ELR (cell line): ENCODE measurements around the gene RHBDL3.
"Not testable (repeated sequence)": the region's sequence is repeated elsewhere in the genome, so short reads cannot be mapped to it uniquely, and the experiment has no call there.

Source experiments
- DNase-seq: peaks from one replicate; pipeline ENCODE4 v3.0.0-alpha.2; 2015; ENCODE audit warnings: low read depth

RHBDL3 gene, protein sequence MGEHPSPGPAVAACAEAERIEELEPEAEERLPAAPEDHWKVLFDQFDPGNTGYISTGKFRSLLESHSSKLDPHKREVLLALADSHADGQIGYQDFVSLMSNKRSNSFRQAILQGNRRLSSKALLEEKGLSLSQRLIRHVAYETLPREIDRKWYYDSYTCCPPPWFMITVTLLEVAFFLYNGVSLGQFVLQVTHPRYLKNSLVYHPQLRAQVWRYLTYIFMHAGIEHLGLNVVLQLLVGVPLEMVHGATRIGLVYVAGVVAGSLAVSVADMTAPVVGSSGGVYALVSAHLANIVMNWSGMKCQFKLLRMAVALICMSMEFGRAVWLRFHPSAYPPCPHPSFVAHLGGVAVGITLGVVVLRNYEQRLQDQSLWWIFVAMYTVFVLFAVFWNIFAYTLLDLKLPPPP

DNA sequence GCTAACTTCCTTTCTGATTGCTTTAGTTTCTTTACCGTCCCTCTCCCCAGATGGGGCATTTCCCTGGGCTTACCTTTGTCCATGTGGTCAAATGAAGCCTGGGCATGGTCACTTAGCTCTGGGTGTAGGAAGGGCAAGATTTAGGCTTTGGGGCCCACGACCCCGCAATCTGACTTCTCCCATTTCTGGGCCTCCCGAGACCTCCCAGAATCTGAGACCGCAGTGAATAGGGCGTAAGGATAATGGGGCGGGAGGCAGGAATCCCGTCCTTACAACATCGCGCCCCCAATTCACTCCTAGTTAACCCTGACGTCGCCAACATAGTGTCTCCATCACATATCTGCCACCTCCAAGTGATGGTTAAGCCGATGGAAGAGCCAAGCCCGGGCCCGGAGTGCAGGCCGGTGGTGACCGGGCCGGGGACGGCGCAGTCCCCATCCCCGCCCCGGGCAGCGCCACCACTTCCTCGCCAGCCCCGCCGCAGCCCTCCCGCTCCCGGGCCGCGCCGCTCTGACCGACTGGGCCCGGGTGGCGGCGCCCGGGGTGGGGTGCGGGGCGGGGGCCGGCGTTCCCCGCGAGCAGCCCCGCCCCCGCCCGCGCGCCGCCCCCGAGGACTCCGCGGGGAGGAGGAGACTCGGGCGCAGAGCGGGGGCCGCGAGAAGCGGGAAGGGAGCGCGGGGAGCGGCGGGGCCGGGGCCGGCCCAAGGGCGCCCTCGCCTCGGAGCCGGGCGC is at the start of gene RHBDL3:
Gene RHBDL3, plus strand, starts transcription at position 641 of the 732 bp plus-strand sequence. CDS start 358 bp downstream, outside the sequence.
- DNase-seq: peak; percentile 21

DNA sequence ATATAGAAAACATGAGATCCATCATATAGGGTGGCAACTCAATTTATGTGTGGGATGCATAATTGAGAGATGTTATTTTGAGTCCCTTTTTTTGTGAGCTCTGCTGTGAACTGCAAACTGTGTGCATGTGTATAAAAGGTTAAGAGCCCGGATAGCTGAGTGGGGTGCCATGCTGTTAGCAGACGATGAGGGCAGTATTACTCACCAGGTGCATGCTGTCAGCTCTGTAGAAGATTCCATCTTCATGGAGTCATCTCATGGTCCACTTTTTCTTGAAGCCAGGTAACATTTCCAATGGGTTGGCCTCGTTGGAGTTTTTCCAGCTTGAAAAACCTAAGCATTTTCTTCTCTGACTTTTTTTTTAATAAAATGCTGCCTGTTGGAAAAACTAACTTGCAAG is 43.0 kb upstream of the RHBDL3 start:
- DNase-seq: peak; percentile 67

DNA sequence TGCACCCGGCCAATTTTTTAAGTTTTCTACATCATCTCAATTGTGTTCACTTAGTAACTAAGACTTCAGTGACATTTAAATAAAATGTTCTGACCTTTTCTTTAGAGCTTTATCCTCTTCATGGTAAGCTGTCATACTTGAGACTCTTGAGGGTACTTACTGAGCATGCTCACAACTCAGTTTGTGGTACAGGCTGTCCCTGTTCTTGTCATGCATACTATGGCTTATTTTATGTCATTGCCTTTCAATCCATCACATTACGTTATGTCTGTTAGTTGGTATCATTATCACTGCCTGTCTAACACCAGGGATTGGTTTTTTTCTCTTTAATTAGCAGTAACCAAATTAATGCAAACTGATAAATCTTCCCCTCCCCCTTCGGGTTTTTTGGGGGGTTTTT is 41.9 kb upstream of the RHBDL3 start:
- no peak for DNase-seq

DNA sequence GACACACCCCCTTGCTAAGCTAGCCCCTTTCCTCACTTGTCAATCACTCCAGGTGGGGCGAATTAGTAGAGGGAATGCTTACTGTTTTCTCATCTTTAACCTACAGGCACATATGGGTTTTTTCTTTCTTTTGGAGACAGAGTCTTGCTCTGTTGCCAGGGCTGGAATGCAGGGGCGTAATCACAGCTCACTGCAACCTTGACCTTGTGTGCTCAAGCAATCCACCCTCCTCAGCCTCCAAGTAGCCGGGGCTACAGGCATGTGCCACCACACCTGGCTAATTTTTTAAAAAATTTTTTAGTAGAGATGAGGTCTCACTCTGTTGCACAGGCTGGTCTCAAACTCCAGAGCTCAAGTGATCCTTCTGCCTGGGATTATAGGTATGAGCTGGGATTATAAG is 38.7 kb upstream of the RHBDL3 start:
- DNase-seq: no peak

DNA sequence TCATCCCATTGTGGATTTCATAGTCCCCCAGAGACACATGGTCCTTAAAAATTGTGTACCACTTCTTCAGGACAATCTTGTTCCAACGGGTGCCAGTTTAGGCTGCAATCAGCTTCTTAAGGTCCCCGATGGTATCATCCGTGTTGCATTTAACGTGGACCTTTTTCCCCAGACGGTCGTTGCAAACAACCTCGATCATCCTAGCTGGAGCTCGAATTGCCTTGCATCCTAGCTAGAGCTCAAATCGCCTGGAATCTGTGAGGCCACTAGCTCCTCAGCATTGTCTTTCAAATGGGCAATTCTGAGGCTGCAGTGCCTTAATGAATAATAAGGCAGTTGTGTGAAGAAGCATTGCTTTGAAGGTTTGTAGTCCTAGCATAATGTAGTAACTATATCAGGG is 37.7 kb upstream of the RHBDL3 start:
- no peak for DNase-seq

DNA sequence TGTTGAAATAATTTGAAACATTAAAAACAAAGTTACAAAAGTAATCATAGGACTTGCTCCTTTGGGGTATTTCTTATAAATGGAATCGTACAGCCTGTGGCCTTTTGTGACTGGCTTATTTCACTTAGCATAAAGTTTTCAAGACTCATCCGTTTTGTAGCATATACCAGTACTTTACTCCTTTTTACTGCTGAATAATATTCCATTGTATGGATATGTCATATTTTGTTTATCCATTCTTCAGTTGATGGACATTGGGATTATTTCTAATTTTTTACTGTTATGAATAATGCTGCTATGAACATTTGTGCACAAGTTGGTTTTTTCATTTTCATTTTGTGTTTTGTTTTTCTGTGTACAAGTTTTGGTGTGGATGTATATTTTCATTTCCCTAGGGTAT is 30.0 kb upstream of the RHBDL3 start:
- DNase-seq: no peak

DNA sequence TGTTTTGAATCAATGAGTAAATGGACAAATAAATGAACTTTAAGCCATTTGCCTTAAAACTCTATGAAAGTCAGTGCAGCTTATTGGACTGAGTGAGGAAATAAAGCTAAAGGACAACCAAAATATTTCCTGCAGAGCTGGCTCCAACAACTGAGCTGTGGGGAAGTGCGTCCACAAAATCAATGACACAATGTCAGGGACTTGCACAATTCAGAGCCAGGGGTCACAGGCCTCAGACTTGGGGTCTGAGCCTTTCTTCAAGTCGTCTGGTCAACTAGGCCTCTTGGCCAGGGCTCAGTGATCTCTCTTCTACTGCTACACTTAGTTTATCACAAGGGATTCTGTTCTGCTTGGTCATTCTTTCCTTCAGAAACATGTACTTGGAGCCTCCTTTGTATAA is 26.2 kb upstream of the RHBDL3 start:
- no peak for DNase-seq

DNA sequence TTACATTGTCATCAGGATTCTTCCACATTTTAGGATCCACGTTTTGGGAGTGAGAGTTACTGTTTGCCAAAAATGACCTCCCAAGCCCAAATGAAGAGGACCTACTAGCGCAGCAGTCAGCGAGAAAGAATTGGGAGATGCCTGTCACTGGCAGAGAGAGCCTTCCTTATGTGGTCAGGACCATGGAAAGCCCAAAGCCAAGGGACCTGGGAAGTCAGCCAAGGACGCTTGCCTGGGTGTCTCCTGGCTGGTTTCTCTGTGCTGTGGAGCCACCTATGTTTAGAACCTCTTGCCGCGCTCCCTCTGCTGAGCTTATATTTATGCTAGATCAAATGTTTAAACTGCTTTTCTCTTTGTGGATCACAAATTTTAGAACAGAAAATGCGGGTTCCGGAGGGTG is 24.9 kb upstream of the RHBDL3 start:
- no peak for DNase-seq

DNA sequence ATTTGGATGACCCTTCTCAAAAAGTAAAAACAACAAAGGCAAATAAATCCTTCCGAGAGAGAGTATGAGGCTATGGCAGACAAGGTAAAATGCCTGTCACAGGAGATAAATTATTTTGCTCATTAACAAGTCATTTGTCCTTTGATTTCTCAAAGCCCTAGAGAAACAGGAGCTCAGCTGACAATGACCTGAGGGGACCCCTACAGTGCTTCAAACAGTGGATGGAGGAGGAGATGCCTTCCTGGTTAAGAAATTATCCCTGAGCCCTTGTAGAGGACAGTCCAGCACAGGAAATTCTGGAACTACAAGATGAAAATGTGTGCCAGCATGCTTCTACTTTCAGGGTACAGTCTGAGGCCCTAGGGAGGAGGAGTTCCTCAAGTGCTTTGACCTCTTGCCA is 24.0 kb upstream of the RHBDL3 start:
- no peak for DNase-seq

DNA sequence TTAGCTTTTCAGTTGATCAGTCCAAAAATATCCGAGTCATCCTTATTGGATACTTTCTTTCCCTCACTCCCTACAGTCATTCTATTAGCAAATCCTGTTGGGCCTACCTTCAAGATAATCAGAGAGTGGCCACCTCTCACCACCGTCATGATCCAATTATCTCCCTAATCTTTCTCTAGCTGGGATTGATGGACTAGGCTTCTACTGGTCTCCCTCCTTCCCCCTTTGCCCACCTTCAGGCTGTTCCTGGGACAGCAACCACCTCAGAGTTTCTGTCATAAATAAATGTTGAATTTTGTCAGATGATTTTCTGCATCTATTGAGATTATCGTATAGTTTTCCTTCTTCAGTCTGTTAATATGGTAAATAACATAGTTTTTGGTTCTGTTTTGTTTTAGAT is 16.2 kb upstream of the RHBDL3 start:
- no peak for DNase-seq

DNA sequence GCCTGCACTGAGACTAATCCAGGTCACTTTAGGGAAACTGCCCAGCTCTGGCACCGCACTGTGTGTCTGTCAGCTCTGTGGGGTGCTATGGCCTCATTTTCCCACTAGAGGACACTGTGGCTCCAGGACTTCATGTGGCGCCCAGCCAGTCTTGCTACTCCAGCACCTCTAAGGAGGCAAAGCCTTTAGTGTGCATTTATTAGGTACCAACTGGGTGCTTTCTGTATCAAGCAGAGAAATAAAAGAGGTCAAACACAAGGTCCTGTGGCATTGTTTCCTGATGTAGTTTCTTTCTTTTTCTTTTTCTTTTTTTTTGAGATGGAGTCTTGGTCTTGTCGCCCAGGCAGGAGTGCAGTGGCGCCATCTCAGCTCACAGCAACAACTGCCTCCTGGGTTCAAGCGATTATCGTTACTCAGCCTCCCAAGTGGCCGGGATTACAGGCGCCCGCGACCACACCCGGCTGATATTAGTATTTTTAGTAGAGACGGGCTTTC is 12.5 kb upstream of the RHBDL3 start:
- peak; percentile 84 for DNase-seq

DNA sequence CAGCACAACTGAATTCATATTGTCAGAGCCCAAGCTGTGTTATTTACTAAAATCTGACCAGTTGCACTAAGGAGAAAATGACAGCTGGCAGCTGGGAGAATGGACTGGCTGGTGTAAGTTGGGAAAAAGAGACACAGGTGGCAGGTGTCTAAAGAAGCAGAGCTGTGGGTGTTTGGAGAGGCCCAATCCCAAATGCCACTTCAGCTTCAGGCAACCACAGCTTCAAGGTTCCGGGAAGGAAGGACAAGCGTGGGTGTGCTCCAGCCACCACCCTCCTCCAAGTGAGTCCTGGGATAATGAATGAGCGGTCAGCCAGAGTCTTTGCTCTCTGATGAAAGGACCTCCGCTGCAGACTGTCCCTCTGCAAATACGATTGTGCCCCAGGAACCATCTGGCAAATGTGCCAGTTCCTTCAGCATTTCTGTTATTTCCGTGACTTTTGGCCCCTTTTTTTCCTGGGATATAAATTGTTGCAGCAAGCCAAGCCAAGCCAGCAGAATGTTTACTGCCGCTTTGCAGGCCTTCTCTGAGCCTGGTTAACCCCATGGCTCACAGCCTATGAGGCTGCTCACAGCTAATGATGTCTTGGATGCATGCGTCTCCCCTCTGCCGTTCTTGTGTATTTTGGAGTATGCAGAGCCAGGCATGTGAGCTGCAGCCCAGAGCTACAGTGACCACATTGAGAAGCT is 9.5 kb upstream of the RHBDL3 start:
- DNase-seq: no peak

DNA sequence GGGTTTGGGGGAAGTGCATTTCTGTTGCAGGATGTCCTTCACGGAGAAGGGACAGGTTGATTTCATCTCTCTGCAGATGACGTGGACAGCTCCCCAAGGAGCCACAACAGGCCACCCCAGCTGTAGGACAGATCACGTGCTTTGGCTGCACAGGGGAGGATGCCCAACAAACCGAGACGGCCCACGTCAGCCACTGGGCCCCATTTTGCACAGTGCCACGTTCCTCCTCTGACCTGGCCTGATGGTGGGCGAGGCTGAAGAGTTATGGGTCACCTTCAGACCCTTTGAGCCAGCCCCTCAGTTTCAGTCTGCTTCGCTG is 9.0 kb upstream of the RHBDL3 start:
- DNase-seq: no peak

DNA sequence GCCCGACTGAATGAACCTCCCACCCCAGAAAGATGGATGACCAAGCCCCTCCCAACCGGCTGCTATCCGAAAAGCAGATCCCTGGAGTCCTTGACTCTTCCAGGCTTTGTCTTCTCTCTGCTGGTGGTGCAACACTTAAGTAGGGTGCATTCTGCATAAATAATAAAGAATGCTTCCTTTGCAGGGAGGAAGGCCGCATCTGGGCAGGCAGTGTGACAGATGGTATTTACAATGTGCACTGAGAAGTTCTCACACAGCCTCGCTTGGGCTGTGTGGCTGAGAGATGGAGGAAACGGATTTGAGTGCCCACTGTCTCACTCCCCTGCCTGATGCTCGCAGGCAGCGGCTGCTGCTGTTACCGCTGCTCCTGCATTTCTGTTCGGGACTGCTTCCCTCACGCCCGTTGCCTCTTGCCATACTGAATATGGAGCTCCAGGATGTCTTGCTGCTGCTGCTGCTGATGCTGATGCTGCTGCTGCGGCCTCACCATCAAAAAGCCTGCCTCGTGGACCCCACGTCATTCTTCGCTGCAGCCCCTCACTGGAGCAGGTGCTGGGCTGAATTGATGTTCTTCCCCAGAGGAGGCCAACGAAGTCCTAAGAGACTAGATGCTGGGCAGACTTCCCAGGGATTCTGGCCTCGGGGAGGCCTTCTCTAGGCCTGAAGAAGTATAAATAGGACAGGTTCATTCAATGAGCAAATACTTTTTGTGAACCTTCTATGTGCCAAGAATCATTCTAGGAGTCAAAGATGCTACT is 7.1 kb upstream of the RHBDL3 start:
- DNase-seq: no peak

DNA sequence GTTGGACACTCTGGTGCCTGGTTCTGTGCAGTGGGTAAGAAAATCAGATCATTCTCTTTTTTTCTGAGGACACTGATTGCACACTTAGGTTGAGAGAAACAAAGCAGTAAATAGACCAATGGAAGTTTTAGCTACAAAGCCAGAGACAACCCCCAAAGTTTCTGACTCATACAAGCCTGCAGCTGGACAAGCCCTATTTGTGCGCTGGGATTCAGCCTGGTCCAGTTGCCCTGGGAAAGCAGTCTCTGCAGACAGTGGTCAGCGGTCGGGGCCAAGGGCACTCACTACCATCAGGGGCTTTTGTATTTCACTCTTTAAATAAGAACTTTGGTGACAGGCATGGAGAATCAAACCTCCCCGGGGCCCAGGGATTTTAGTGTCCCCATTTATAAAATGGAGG is 6.0 kb upstream of the RHBDL3 start:
- peak; percentile 60 for DNase-seq

DNA sequence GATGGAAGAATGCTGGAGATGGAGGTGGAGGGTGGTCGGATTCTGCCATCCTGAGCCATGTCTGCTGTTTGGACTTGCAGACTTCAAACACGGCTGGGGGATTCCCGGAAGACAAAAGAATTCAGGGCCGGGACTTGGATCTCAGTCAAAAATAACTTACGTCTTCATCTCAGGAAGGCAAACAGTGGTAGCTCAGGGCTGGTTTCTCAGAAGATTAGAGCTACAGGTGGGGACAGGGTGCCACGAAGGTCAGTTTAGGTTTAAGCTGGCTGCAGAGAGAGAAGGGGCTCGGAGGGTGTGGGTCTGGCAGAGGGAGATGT is 4.3 kb upstream of the RHBDL3 start:
- DNase-seq: no peak

DNA sequence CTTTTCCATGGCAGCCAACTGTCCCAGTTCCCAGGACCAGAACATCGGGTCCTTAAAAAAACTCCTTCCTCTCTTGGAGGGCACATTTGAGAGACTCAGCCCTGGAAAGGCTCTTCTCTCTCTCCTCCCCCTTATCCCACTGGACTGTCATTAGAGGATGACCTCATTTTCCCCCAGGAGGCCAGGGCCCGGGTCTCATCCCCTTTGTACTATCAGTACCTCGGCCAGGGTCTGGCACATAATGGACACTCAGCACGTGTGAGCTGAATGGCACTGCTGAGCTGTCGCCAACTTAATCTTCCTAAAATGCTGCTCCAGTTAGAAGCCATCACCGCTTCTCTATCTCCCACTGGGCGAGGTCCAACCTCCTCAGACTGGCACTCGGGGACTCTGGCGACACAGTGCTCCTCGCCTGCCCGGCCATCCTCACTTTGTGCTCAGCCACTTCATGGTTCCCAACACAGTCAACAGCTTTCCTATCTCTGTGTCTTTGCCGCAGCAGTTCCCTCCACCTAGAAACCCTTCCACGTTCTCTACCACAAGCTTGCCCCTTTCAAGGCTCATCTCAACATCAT is 3.6 kb upstream of the RHBDL3 start:
- DNase-seq: no peak

DNA sequence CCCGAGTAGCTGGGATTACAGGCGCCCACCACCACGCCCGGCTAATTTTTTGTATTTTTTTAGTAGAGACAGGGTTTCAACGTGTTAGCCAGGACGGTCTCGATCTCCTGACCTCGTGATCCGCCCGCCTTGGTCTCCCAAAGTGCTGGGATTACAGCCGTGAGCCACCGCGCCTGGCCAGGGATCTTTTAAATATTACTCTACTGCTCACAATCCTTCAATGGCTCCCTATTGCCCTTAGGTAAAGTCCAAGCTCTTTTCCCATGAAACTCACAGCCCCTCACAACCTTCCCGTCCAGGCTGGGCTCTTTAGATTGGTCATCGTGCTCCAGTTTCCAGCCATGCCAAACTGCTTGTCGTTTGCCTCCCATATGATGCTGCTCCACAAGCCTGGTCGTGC is 2.1 kb upstream of the RHBDL3 start:
- DNase-seq: not testable (repeated sequence)

DNA sequence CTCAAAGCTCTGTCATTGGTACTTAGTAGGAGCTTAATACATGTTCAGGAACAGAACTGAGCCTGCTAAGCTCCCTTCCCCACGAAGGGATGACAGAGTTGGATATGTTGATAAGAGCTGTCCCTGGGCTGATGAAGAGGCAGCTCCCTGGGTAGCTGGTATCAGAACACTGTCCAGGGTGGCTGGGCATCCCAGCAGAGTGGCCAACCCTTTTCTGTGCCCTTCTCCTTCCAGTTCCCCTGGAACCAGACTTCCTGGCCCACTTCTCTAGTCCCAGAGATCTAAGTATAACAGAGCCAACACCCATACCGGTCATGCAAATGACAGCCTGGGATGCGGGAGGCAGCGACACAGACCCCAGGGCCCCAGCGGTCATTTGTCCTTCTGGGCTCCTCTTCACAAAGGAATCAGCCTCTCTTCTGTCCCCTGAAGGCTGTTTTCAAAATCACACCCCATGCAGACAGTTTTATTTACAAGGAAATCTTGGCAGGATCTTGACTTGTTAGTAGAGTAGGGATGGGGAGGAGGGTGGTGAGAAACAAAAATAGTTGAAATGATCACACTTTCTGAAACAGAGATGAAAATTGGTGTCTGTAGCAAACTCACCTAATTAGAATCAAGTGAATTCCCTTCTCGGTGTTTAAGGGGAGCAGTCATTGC is 1.4 kb upstream of the RHBDL3 start:
- DNase-seq: no peak

DNA sequence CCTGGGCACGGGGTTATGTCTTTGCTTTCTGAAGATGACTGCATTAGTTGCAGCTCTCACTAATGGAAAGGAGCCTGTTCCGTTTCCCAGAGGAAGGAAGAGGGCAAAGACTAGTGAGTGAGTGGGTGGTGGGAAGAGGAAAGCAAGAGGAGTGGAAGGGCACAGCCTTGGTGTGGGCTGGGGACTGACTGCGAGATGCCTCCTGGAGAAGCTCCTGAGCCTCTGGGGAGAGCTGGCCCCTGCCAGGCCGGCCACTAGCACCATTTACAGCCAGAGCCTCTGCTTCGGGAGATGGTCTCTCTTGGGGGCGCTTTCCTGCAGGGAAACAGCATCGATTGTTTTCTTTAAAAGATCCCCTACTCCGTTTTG is 825 bp upstream of the RHBDL3 start:
- DNase-seq: no peak

DNA sequence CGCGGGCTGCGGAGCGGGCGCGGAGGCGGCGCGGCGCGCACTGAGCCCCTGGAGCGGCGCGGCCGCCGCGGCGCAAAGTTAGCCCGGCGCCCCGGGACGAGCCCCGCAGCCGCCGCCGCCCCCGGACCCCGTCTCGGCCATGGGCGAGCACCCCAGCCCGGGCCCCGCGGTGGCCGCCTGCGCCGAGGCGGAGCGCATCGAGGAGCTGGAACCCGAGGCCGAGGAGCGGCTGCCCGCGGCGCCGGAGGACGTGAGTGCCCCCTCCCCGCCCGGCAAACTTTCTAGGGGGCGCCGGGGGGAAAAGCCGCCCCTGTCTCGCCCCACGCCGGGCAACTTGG is 388 bp downstream of the RHBDL3 start:
- DNase-seq: no peak
